Measurements from ENCODE around the gene SYT12. TPM values are rescaled to one million over a fixed set of nuclear protein-coding genes. Genes with fewer than 3 reads are reported as not detected.

The SYT12 gene
- polyA plus RNA-seq, 1 of the 3 experiments (the other 2 are of a cell fraction), result 0.61 TPM

- Histone ChIP-seq H4K20me1 (ENCODE audit: insufficient read depth) (no peaks in the 10 kb centered on the region), H3K4me3 (ENCODE audit: low read depth in 2 of 2, low read length in 1 of 2) (no peak overlapping the region), H3K27me3 (ENCODE audit: insufficient read depth) (no peaks in the 10 kb centered on the region), H3K4me2 (peak overlapping the region; percentile 61), H3K9me2 (no peaks in the 10 kb centered on the region), H3K27ac (ENCODE audit: low read depth in 2 of 2, low read length in 1 of 2) (peak overlapping the region in 1 of 2 experiments; percentile 74; a peak in 1 of 4 replicates), H3K4me1 (ENCODE audit: control insufficient read depth in 1 of 2, insufficient read depth in 2 of 2, low read depth in 1 of 2, low read length in 1 of 2) (peaks cover 3 to 21% of the 10 kb centered on the region in 2 experiments; a peak in 3 of 4 replicates), H2AFZ (ENCODE audit: low read depth) (no peak overlapping the region), H3K9me3 (no peaks in the 10 kb centered on the region), H3K79me2 (ENCODE audit: insufficient read depth) (no peaks in the 10 kb centered on the region), H3K36me3 (replicated peaks in 1 of 2; ENCODE audit: control insufficient read depth in 1 of 2, insufficient read depth in 2 of 2, low read length in 1 of 2) (no peaks in the 10 kb centered on the region), H3F3A (replicated peaks; ENCODE audit: insufficient read depth) (peaks cover 17% of the 10 kb centered on the region), H3K9ac (no peak overlapping the region)
- no peak for DNase-seq
- WGBS (ENCODE audit: low lambda C conversion rate), result 85% methylated on average over 6 of the region's 6 CpGs
- no peak for TF ChIP-seq RFX5 (IDR thresholded peaks at IDR 0.05; ENCODE audit: low read length)
- TF ChIP-seq SMC3 (IDR thresholded peaks at IDR 0.05; ENCODE audit: low read depth, low read length), result no peak
- no peak for TF ChIP-seq ZBTB33 (IDR thresholded peaks at IDR 0.05; ENCODE audit: borderline replicate concordance, low read depth)
- no peak for TF ChIP-seq CTCF (IDR thresholded peaks at IDR 0.05)
- TF ChIP-seq SIN3A (IDR thresholded peaks at IDR 0.05; ENCODE audit: borderline replicate concordance, low read depth, low read length), result no peak
- no peak for TF ChIP-seq PBX3 (IDR thresholded peaks at IDR 0.05)
- no peak for TF ChIP-seq FOSL2 (IDR thresholded peaks at IDR 0.05; ENCODE audit: borderline replicate concordance, low read depth)
- no peak for TF ChIP-seq GABPA (IDR thresholded peaks at IDR 0.05; ENCODE audit: low read depth)
- no peak for TF ChIP-seq POLR2AphosphoS5 (IDR thresholded peaks at IDR 0.05; ENCODE audit: low read depth, low read length)
- no peak for TF ChIP-seq NRF1 (IDR thresholded peaks at IDR 0.05; ENCODE audit: low read depth, low read length)
- no peak for TF ChIP-seq REST (IDR thresholded peaks at IDR 0.05; ENCODE audit: low read depth, low read length)
- TF ChIP-seq NFIC (IDR thresholded peaks at IDR 0.05; ENCODE audit: borderline replicate concordance), result no peak
- no peak for TF ChIP-seq USF1 (IDR thresholded peaks at IDR 0.05; ENCODE audit: borderline replicate concordance, low read depth)
- no peak for TF ChIP-seq EZH2phosphoT487 (IDR thresholded peaks at IDR 0.05; ENCODE audit: borderline replicate concordance, low read depth)
- no peak for TF ChIP-seq TCF12 (IDR thresholded peaks at IDR 0.05)
- TF ChIP-seq CHD2 (IDR thresholded peaks at IDR 0.05; ENCODE audit: low read length, partially characterized antibody), result no peak
- TF ChIP-seq FOXM1 (IDR thresholded peaks at IDR 0.05; ENCODE audit: low read depth), result no peak
- no peak for TF ChIP-seq MEF2A (IDR thresholded peaks at IDR 0.05; ENCODE audit: borderline replicate concordance, low read depth)
- no peak for TF ChIP-seq TEAD4 (IDR thresholded peaks at IDR 0.05; ENCODE audit: borderline replicate concordance, insufficient read depth)
- TF ChIP-seq ELF1 (IDR thresholded peaks at IDR 0.05), result no peak
- POLR2A ChIA-PET, result no interaction called here
- CTCF ChIA-PET, result no interaction called here
Observed at GRCh38 chr11:67034350-67034749, 11.4 kb downstream of the SYT12 start.
